ENCODE measurements around the gene TRABD2B. TPM values are rescaled to one million over a fixed set of nuclear protein-coding genes. Genes with fewer than 3 reads are reported as not detected.

Gene TRABD2B
- total and polyA plus RNA-seq, 2 of the 4 experiments (the other 2 are of a cell fraction) = not detected

DNA sequence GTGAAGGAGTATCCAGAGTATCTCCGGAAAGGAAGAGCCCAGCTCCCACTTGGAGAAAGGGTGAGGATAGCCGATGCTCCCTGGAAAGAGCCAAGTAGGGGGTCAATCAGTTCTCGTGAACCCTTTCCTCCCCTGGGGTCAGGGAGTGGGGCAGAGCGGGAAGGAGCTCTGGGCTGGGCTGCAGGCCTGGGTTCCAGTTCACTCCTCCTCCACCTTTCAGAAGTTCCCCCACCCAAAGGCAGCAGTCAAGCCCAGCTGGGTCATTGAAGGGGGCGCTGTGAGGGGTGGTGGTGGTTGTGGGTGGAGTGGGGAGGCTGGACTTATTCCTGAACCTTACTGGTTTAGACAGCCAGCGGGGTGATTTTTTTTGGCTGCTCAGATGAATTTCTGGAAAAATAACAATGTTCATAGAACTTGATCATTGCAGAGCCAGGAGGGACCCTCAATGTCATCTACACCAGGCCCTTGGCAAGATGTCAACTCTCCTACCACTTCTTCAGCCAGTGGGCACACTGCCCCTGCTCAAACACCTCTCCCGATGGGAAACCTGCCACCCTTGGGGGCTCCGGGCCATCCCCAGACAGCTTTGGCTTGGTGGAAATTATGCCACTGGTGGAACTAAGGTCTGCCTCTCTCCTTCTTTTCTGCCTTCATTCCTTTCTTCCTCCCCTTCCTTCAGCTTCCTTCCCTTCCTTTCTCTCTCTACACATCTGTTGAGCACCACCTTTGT lies 235.8 kb downstream of the TRABD2B start:
- peaks cover 5% of the 10 kb centered on the region; the same call in 1 of the 2 replicates for H3K27me3 ChIP-seq (ENCODE audit: control insufficient read depth, insufficient read depth, low read length)
- no peak overlapping the region for H2AFZ ChIP-seq (replicated peaks; ENCODE audit: low read length, poor library complexity)
- no peak overlapping the region for H2BK15ac ChIP-seq (ENCODE audit: low read depth, low read length)
- no peak overlapping the region for H3K9ac ChIP-seq (ENCODE audit: low read depth, low read length)
- H3K9me1 ChIP-seq (ENCODE audit: insufficient read depth, low read length) = no peaks in the 10 kb centered on the region
- BruUV-seq (replicated peaks) = no TSS peak
- in situ Hi-C loops (cut with MboI; ENCODE audit: low sequenced_read_pairs) (no loop called here), dilution Hi-C loops (cut with HindIII; ENCODE audit: low sequenced_read_pairs, unreplicated experiment) (no loop called here), intact Hi-C loops (cut with micrococcal nuclease) (no loop called here)
- POLR2A ChIA-PET (ENCODE audit: unreplicated experiment) = no interaction called here
- no peak overlapping the region for H3K4me2 ChIP-seq (ENCODE audit: low read depth, low read length)
- CTCF ChIA-PET = no interaction called here
- no peaks in the 10 kb centered on the region for H3K79me1 ChIP-seq (ENCODE audit: low read depth in 1 of 2, low read length in 2 of 2)
- H3K36me3 ChIP-seq (ENCODE audit: control insufficient read depth, insufficient read depth, low read length) = no peaks in the 10 kb centered on the region
- H3K23ac ChIP-seq (ENCODE audit: low read depth, low read length) = no peak overlapping the region
- H3K4me1 ChIP-seq (ENCODE audit: control insufficient read depth, insufficient read depth, low read length) = no peaks in the 10 kb centered on the region
- H2BK120ac ChIP-seq (ENCODE audit: low read depth, low read length) = no peak overlapping the region
- no peak for ATAC-seq (ENCODE audit: low read depth)
- H4K91ac ChIP-seq (ENCODE audit: insufficient read depth, low read depth, low read length) = no peak overlapping the region
- H3K56ac ChIP-seq (ENCODE audit: extremely low read depth, insufficient read depth, low read length) = no peak overlapping the region
- H4K5ac ChIP-seq (ENCODE audit: low read depth, low read length) = no peak overlapping the region
- no peak for TF ChIP-seq CHD1 (IDR thresholded peaks at IDR 0.05; ENCODE audit: low read depth, low read length)
- no peak for DNase-seq
- no peak overlapping the region for H3K4me3 ChIP-seq (ENCODE audit: insufficient read depth, low read depth, low read length)
- WGBS, 2 experiments (ENCODE audit: extremely low coverage in 2 of 2, insufficient read length in 1 of 2) = no CpG with 5 or more reads among the region's 8 CpGs
- no peak overlapping the region for H2AK9ac ChIP-seq (replicated peaks; ENCODE audit: low read depth, low read length, poor library complexity)
- no peak overlapping the region for H4K8ac ChIP-seq (ENCODE audit: low read depth in 2 of 2, low read length in 2 of 2)
- H3K18ac ChIP-seq (ENCODE audit: low read depth, low read length) = no peak overlapping the region
- no peak overlapping the region for H2AK5ac ChIP-seq (ENCODE audit: low read depth, low read length)
- H3K9me3 ChIP-seq (ENCODE audit: control insufficient read depth, insufficient read depth, low read length) = no peaks in the 10 kb centered on the region
- H3K27ac ChIP-seq (ENCODE audit: insufficient read depth, low read length) = no peak overlapping the region
- no peak overlapping the region for H3K4ac ChIP-seq (ENCODE audit: low read depth, low read length)
- H3K14ac ChIP-seq (replicated peaks; ENCODE audit: low read depth, low read length) = no peak overlapping the region
- H4K20me1 ChIP-seq (ENCODE audit: insufficient read depth, low read length) = no peaks in the 10 kb centered on the region
- H2BK5ac ChIP-seq (ENCODE audit: low read depth, low read length, poor library complexity, severe bottlenecking) = no peak overlapping the region
- no peak overlapping the region for H2BK20ac ChIP-seq (ENCODE audit: low read depth, low read length)
